HepG2 (cell line): Measurements from ENCODE around the gene FNDC3B. TPM values are rescaled to one million over a fixed set of nuclear protein-coding genes. Genes with fewer than 3 reads are reported as not detected.

Experiments used
- CCDC6 ChIP-seq: sonication (generic); formaldehyde crosslinking; IDR thresholded peaks from 2 replicates; pipeline ENCODE4 v1.8.1; 2022; ENCODE audit warnings: mild to moderate bottlenecking, missing genetic modification reagents, moderate library complexity
- CENPX ChIP-seq: sonication (generic); formaldehyde crosslinking; IDR thresholded peaks from 2 replicates; pipeline ENCODE4 v1.9.0; 2021; ENCODE audit warnings: mild to moderate bottlenecking, missing genetic modification reagents, moderate library complexity
- CREM ChIP-seq, 2 experiments: sonication (generic) in 1 of 2; formaldehyde crosslinking in 1 of 2; IDR thresholded peaks; 2 replicates each; pipeline versions ENCODE4 v1.4.0 to v1.6.1; 2016 to 2020; ENCODE audit warnings: antibody characterized with exemption in 1 of 2, mild to moderate bottlenecking in 1 of 2, missing genetic modification reagents in 1 of 2
- FOSL2 ChIP-seq: sonication (generic); formaldehyde crosslinking; IDR thresholded peaks from 2 replicates; pipeline ENCODE4 v1.4.0; 2020; ENCODE audit warnings: missing genetic modification reagents
- FOXP1 ChIP-seq, 2 experiments: fragments of 450-650 bp in 1 of 2; IDR thresholded peaks; 2 replicates each; pipeline ENCODE4 v1.6.1; 2017 to 2018; ENCODE audit warnings: antibody characterized with exemption in 1 of 2
- GABPB1 ChIP-seq: IDR thresholded peaks from 2 replicates; pipeline ENCODE4 v1.6.1; 2016; ENCODE audit warnings: mild to moderate bottlenecking, missing genetic modification reagents, moderate library complexity, missing compliant biosample characterization
- GATAD1 ChIP-seq: IDR thresholded peaks from 2 replicates; pipeline ENCODE4 v1.6.1; 2016; ENCODE audit warnings: missing genetic modification reagents, missing compliant biosample characterization
- HDAC1 ChIP-seq: sonication (generic); formaldehyde crosslinking; IDR thresholded peaks from 2 replicates; pipeline ENCODE4 v1.5.1; 2020; ENCODE audit warnings: mild to moderate bottlenecking, missing genetic modification reagents
- HMG20B ChIP-seq: conservative IDR thresholded peaks from 2 replicates; pipeline ENCODE4 v1.6.1; 2016; ENCODE audit warnings: missing genetic modification reagents, missing compliant biosample characterization
- HOXA3 ChIP-seq: sonication (generic); formaldehyde crosslinking; IDR thresholded peaks from 2 replicates; pipeline ENCODE4 v1.5.0; 2020; ENCODE audit warnings: missing genetic modification reagents
- HOXA5 ChIP-seq: sonication (generic); formaldehyde crosslinking; IDR thresholded peaks from 2 replicates; pipeline ENCODE4 v1.4.0; 2020; ENCODE audit warnings: missing genetic modification reagents
- HOXA7 ChIP-seq: sonication (generic); formaldehyde crosslinking; IDR thresholded peaks from 2 replicates; pipeline ENCODE4 v1.8.1; 2022; ENCODE audit warnings: mild to moderate bottlenecking, missing genetic modification reagents, moderate library complexity
- KDM6A ChIP-seq: IDR thresholded peaks from 2 replicates; pipeline ENCODE4 v1.6.1; 2016; ENCODE audit warnings: low read depth
- MBNL3 ChIP-seq: fragments of 250-450 bp; sonication (Bioruptor Pico); conservative IDR thresholded peaks from 2 replicates; pipeline ENCODE4 v1.8.0; 2022; ENCODE audit warnings: mild to moderate bottlenecking, inconsistent platforms
- MED1 ChIP-seq: sonication (generic); formaldehyde crosslinking; IDR thresholded peaks from 2 replicates; pipeline ENCODE4 v1.4.0; 2020; ENCODE audit warnings: missing genetic modification reagents
- MED8 ChIP-seq: sonication (generic); formaldehyde crosslinking; IDR thresholded peaks from 2 replicates; pipeline ENCODE4 v1.8.1; 2023; ENCODE audit warnings: mild to moderate bottlenecking, missing genetic modification reagents; ENCODE audit not compliant: insufficient replicate concordance
- POGZ ChIP-seq: sonication (generic); formaldehyde crosslinking; IDR thresholded peaks from 2 replicates; pipeline ENCODE4 v1.4.0; 2020; ENCODE audit warnings: mild to moderate bottlenecking, missing genetic modification reagents
- SIN3A ChIP-seq: IDR thresholded peaks from 2 replicates; pipeline ENCODE4 v1.6.1; 2011; ENCODE audit warnings: low read depth, mild to moderate bottlenecking, control low read depth, low read length, borderline replicate concordance
- SIX1 ChIP-seq: sonication (generic); formaldehyde crosslinking; IDR thresholded peaks from 2 replicates; pipeline ENCODE4 v1.4.0; 2020; ENCODE audit warnings: missing genetic modification reagents, borderline replicate concordance
- SOX6 ChIP-seq, 2 experiments: fragments of 450-650 bp in 1 of 2; sonication (generic) in 1 of 2; formaldehyde crosslinking in 1 of 2; IDR thresholded peaks; 2 replicates each; pipeline versions ENCODE4 v1.4.0 to v1.6.1; 2017 to 2020; ENCODE audit warnings: antibody characterized with exemption in 1 of 2, mild to moderate bottlenecking in 1 of 2, missing genetic modification reagents in 1 of 2
- ZNF552 ChIP-seq: sonication (generic); formaldehyde crosslinking; IDR thresholded peaks from 2 replicates; pipeline ENCODE4 v1.9.0; 2022; ENCODE audit warnings: missing genetic modification reagents, mild to moderate bottlenecking, borderline replicate concordance
- ZNF563 ChIP-seq: sonication (generic); formaldehyde crosslinking; IDR thresholded peaks from 2 replicates; pipeline ENCODE4 v1.8.0; 2022; ENCODE audit warnings: mild to moderate bottlenecking, moderate library complexity, missing genetic modification reagents
- ZNF644 ChIP-seq: IDR thresholded peaks from 2 replicates; pipeline ENCODE4 v1.6.1; 2016; ENCODE audit warnings: low read depth
- ZNF709 ChIP-seq: sonication (generic); formaldehyde crosslinking; IDR thresholded peaks from 2 replicates; pipeline ENCODE4 v1.5.0; 2020; ENCODE audit warnings: mild to moderate bottlenecking, missing genetic modification reagents
- ZSCAN29 ChIP-seq: sonication (generic); formaldehyde crosslinking; conservative IDR thresholded peaks from 2 replicates; pipeline ENCODE4 v1.4.0; 2020; ENCODE audit warnings: mild to moderate bottlenecking, missing genetic modification reagents
- polyA plus RNA-seq, 8 experiments: library from polyadenylated mRNA; depleted of rRNA in 3 of 8; stranded (reverse) in 7 of 8; unstranded in 1 of 8; fragments of >200 nt; fragmentation: Illumina TruSeq in 4 of 8; extraction: Trizol in 4 of 8; gene quantifications; 2 replicates each; pipeline versions ENCODE4 v1.2.1 to v1.2.3, GENCODE V29; 2011 to 2016; ENCODE audit warnings: low read depth in 4 of 8, missing spikeins in 1 of 8, mixed read lengths in 1 of 8; ENCODE audit not compliant: insufficient read depth in 1 of 8
- total RNA-seq, 5 experiments: library from RNA; depleted of rRNA; stranded (reverse); fragments of >200 nt; fragmentation: Illumina TruSeq; extraction: Trizol; gene quantifications; 2 replicates each; pipeline ENCODE4 v1.2.3, GENCODE V29; 2016; ENCODE audit warnings: low read depth in 1 of 5
- TF ChIP-seq, protein P1 (sequence below): sonication (generic); formaldehyde crosslinking; IDR thresholded peaks from 2 replicates; pipeline ENCODE4 v1.4.0; 2020; ENCODE audit warnings: missing genetic modification reagents, mild to moderate bottlenecking, borderline replicate concordance
- TF ChIP-seq, protein P2 (sequence below): sonication (generic); formaldehyde crosslinking; IDR thresholded peaks from 2 replicates; pipeline ENCODE4 v1.4.0; 2020; ENCODE audit warnings: missing genetic modification reagents

The FNDC3B gene
- total and polyA plus RNA-seq, 2 of the 13 experiments (the other 11 are each of a cell fraction or from before 2014, with no cell fraction given) = 74.8 to 103 TPM

DNA sequence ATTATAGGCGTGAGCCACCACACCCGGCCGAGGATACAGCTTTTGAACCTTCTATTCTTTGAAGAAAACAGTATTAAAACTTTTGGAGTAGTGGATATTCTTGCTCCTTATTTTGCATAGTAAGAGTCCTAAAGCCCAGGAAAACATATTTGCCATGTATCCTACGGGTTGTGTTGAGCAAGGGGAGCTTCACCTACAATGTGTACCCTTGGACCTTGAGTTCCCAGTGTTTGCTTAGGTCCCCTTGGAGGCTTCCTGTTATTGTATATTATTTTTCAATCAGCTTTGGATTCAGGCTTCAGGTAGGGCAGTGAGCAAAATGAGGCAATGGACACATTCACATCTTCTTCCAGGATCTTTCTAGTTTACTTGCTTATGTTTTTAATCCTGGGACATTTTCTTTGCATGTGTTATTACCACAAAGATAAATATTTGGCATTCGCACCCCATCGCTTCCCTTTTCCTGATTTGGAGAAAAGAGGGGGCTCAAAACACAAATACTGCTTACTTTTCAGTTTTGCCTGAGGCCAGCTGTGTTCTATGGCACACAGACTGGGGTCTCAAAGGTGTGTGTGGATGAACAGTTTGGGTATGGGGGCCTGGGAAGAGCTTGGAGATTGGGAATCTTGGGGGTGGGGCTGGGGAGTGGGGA, 88.7 kb downstream of the FNDC3B start (continued):
- TF ChIP-seq CREM (IDR thresholded peaks at IDR 0.05) = peak; percentile 24; the same call in 1 of the 2 replicates
- TF ChIP-seq CREM (CRISPR knock-in tag; IDR thresholded peaks at IDR 0.05) = no peak
- TF ChIP-seq FOXP1 (IDR thresholded peaks at IDR 0.05) = no peak
- TF ChIP-seq FOXP1 (CRISPR knock-in tag; IDR thresholded peaks at IDR 0.05) = peak; percentile 84
- TF ChIP-seq SOX6 (IDR thresholded peaks at IDR 0.05) = no peak
- TF ChIP-seq SOX6 (CRISPR knock-in tag; IDR thresholded peaks at IDR 0.05) = peak; percentile 80
- no peak for TF ChIP-seq ZNF552 (CRISPR knock-in tag)
- no peak for TF ChIP-seq CENPX (CRISPR knock-in tag)
- no peak for TF ChIP-seq CCDC6 (CRISPR knock-in tag)
- no peak; the same call in 1 of the 2 replicates for TF ChIP-seq HDAC1
- peak; percentile 67 for TF ChIP-seq MED8 (CRISPR knock-in tag)
- TF ChIP-seq, protein P1, sequence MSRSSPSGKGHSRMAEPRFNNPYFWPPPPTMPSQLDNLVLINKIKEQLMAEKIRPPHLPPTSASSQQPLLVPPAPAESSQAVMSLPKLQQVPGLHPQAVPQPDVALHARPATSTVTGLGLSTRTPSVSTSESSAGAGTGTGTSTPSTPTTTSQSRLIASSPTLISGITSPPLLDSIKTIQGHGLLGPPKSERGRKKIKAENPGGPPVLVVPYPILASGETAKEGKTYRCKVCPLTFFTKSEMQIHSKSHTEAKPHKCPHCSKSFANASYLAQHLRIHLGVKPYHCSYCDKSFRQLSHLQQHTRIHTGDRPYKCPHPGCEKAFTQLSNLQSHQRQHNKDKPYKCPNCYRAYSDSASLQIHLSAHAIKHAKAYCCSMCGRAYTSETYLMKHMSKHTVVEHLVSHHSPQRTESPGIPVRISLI = no peak
- TF ChIP-seq HOXA5 (CRISPR knock-in tag) = no peak
- 0 out of 2 replicates have a peak, but pooled peaks have one; percentile 37 for TF ChIP-seq SIN3A
- 0 out of 2 replicates have a peak, but pooled peaks have one; percentile 30 for TF ChIP-seq ZNF644 (CRISPR knock-in tag)
- TF ChIP-seq HOXA3 = peak; percentile 22; the same call in 1 of the 2 replicates
- TF ChIP-seq MBNL3 (CRISPR knock-in tag) = no peak
- TF ChIP-seq, protein P2, sequence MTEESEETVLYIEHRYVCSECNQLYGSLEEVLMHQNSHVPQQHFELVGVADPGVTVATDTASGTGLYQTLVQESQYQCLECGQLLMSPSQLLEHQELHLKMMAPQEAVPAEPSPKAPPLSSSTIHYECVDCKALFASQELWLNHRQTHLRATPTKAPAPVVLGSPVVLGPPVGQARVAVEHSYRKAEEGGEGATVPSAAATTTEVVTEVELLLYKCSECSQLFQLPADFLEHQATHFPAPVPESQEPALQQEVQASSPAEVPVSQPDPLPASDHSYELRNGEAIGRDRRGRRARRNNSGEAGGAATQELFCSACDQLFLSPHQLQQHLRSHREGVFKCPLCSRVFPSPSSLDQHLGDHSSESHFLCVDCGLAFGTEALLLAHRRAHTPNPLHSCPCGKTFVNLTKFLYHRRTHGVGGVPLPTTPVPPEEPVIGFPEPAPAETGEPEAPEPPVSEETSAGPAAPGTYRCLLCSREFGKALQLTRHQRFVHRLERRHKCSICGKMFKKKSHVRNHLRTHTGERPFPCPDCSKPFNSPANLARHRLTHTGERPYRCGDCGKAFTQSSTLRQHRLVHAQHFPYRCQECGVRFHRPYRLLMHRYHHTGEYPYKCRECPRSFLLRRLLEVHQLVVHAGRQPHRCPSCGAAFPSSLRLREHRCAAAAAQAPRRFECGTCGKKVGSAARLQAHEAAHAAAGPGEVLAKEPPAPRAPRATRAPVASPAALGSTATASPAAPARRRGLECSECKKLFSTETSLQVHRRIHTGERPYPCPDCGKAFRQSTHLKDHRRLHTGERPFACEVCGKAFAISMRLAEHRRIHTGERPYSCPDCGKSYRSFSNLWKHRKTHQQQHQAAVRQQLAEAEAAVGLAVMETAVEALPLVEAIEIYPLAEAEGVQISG (CRISPR knock-in tag) = no peak
- 0 out of 2 replicates have a peak, but pooled peaks have one; percentile 28 for TF ChIP-seq GABPB1
- TF ChIP-seq ZNF563 (CRISPR knock-in tag) = no peak
- peak; percentile 48; the same call in 1 of the 2 replicates for TF ChIP-seq POGZ
- peak; percentile 94 for TF ChIP-seq MED1 (CRISPR knock-in tag)
- TF ChIP-seq FOSL2 (CRISPR knock-in tag) = peak; percentile 66
- no peak for TF ChIP-seq ZNF709
- 0 out of 2 replicates have a peak, but pooled peaks have one; percentile 45 for TF ChIP-seq SIX1 (CRISPR knock-in tag)
- TF ChIP-seq KDM6A (CRISPR knock-in tag) = 0 out of 2 replicates have a peak, but pooled peaks have one; percentile 29
- TF ChIP-seq GATAD1 = 0 out of 2 replicates have a peak, but pooled peaks have one; percentile 32
- TF ChIP-seq HOXA7 (CRISPR knock-in tag) = no peak
- TF ChIP-seq HMG20B = 0 out of 2 replicates have a peak, but pooled peaks have one; percentile 22
- TF ChIP-seq ZSCAN29 = 0 out of 2 replicates have a peak, but pooled peaks have one; percentile 30
